ENCODE results near the gene ZNF784.

DNA sequence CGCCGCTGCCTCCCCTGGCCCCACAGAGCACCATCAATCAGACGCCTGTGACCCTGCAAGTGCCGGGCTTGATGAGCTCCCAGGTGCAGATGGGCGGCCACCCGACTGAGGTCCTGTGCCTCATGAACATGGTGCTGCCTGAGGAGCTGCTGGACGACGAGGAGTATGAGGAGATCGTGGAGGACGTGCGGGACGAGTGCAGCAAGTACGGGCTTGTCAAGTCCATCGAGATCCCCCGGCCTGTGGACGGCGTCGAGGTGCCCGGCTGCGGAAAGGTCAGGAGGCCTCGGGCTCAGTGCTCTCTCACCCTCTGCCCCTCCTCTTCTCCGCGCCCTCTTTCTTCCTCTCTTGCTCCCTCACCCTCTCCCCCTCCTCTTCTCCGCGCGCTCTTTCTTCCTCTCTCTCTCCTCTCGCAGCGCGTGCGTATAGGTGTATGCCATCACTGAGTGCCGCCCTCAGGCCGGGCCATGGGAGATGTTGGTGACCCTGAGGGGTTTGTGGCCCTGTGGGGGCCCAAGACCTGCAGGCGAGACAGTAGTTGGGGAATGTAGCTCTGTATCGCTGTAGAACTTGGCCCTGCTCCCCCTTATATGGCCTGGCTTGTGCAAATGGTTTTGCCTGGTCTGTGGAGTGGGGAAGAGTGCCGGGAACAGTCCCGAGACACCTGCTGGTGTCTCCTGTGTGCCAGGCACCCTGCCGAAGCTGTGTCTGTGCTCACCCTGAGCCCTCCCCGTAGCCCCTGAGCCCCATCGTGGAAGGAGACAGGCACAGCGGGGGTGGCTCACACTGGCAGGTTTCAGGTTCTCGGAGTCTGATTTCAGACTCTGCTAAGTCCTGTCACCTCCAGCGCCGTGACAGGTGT is 45.3 kb upstream of the ZNF784 start:
- TF ChIP-seq CTCF (IDR thresholded peaks at IDR 0.05; ENCODE audit: low read depth, low read length) (no peak), EZH2phosphoT487 (IDR thresholded peaks at IDR 0.05; ENCODE audit: low read depth) (no peak)
